ENCODE measurements around the gene DMD. TPM values are rescaled to one million over a fixed set of nuclear protein-coding genes. Genes with fewer than 3 reads are reported as not detected.
A peak's percentile ranks its signal among the peaks of the same experiment; 100 is the strongest.

The DMD gene
- total and polyA plus RNA-seq, 2 of the 13 experiments (the other 11 are each of a cell fraction or from before 2014, with no cell fraction given): 17.6 to 25.9 TPM

DNA sequence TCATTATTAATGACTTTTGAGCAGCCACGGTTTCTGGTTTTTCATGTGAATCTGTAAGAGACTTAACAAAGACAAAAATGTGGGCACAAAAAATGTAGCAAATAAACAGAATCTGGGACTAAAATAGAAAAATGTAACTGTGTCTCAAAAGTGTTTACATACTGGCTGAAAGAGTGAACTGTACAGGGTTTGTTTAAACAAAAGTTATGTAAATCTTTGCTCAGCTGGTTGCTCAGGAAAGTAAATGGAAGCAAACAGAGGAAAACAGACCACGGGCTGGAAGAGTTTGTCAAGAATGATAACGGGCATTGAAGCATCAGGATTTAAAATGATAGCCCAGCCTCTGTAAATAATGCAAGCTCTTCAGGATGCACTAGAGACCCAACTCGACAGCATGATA, 1217.7 kb downstream of the DMD start (continued):
- TF ChIP-seq, protein P1, sequence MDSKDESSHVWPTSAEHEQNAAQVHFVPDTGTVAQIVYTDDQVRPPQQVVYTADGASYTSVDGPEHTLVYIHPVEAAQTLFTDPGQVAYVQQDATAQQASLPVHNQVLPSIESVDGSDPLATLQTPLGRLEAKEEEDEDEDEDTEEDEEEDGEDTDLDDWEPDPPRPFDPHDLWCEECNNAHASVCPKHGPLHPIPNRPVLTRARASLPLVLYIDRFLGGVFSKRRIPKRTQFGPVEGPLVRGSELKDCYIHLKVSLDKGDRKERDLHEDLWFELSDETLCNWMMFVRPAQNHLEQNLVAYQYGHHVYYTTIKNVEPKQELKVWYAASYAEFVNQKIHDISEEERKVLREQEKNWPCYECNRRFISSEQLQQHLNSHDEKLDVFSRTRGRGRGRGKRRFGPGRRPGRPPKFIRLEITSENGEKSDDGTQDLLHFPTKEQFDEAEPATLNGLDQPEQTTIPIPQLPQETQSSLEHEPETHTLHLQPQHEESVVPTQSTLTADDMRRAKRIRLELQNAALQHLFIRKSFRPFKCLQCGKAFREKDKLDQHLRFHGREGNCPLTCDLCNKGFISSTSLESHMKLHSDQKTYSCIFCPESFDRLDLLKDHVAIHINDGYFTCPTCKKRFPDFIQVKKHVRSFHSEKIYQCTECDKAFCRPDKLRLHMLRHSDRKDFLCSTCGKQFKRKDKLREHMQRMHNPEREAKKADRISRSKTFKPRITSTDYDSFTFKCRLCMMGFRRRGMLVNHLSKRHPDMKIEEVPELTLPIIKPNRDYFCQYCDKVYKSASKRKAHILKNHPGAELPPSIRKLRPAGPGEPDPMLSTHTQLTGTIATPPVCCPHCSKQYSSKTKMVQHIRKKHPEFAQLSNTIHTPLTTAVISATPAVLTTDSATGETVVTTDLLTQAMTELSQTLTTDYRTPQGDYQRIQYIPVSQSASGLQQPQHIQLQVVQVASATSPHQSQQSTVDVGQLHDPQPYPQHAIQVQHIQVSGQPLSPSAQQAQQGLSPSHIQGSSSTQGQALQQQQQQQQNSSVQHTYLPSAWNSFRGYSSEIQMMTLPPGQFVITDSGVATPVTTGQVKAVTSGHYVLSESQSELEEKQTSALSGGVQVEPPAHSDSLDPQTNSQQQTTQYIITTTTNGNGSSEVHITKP (CRISPR knock-in tag; IDR thresholded peaks at IDR 0.05; ENCODE audit: low read depth): no peak
- no peak for TF ChIP-seq RAD51 (IDR thresholded peaks at IDR 0.05; ENCODE audit: borderline replicate concordance)
- no peak for TF ChIP-seq FOXP1 (IDR thresholded peaks at IDR 0.05)
- peak; percentile 39; the same call in 1 of the 2 replicates for TF ChIP-seq FOXP1 (CRISPR knock-in tag; IDR thresholded peaks at IDR 0.05)
- TF ChIP-seq POLR2AphosphoS2 (IDR thresholded peaks at IDR 0.05; ENCODE audit: low read depth, low read length): no peak
- no peak for TF ChIP-seq RFX1 (IDR thresholded peaks at IDR 0.05)
- TF ChIP-seq, protein P2, sequence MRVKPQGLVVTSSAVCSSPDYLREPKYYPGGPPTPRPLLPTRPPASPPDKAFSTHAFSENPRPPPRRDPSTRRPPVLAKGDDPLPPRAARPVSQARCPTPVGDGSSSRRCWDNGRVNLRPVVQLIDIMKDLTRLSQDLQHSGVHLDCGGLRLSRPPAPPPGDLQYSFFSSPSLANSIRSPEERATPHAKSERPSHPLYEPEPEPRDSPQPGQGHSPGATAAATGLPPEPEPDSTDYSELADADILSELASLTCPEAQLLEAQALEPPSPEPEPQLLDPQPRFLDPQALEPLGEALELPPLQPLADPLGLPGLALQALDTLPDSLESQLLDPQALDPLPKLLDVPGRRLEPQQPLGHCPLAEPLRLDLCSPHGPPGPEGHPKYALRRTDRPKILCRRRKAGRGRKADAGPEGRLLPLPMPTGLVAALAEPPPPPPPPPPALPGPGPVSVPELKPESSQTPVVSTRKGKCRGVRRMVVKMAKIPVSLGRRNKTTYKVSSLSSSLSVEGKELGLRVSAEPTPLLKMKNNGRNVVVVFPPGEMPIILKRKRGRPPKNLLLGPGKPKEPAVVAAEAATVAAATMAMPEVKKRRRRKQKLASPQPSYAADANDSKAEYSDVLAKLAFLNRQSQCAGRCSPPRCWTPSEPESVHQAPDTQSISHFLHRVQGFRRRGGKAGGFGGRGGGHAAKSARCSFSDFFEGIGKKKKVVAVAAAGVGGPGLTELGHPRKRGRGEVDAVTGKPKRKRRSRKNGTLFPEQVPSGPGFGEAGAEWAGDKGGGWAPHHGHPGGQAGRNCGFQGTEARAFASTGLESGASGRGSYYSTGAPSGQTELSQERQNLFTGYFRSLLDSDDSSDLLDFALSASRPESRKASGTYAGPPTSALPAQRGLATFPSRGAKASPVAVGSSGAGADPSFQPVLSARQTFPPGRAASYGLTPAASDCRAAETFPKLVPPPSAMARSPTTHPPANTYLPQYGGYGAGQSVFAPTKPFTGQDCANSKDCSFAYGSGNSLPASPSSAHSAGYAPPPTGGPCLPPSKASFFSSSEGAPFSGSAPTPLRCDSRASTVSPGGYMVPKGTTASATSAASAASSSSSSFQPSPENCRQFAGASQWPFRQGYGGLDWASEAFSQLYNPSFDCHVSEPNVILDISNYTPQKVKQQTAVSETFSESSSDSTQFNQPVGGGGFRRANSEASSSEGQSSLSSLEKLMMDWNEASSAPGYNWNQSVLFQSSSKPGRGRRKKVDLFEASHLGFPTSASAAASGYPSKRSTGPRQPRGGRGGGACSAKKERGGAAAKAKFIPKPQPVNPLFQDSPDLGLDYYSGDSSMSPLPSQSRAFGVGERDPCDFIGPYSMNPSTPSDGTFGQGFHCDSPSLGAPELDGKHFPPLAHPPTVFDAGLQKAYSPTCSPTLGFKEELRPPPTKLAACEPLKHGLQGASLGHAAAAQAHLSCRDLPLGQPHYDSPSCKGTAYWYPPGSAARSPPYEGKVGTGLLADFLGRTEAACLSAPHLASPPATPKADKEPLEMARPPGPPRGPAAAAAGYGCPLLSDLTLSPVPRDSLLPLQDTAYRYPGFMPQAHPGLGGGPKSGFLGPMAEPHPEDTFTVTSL (CRISPR knock-in tag; IDR thresholded peaks at IDR 0.05; ENCODE audit: borderline replicate concordance): peak; percentile 59; the same call in 1 of the 2 replicates
- TF ChIP-seq KDM5A (IDR thresholded peaks at IDR 0.05; ENCODE audit: borderline replicate concordance, low read length): no peak
- no peak for TF ChIP-seq JDP2 (CRISPR knock-in tag; IDR thresholded peaks at IDR 0.05; ENCODE audit: borderline replicate concordance)
- no peak for TF ChIP-seq HMGA1 (CRISPR knock-in tag; conservative IDR thresholded peaks at IDR 0.05)
- TF ChIP-seq ZNF354B (CRISPR knock-in tag; IDR thresholded peaks at IDR 0.05): no peak
- TF ChIP-seq NFIC (IDR thresholded peaks at IDR 0.05; ENCODE audit: low read length): peak; percentile 30; the same call in 1 of the 2 replicates
- no peak for TF ChIP-seq FOXK1 (CRISPR knock-in tag; IDR thresholded peaks at IDR 0.05; ENCODE audit: borderline replicate concordance, low read depth)
- TF ChIP-seq FOXO1 (CRISPR knock-in tag; IDR thresholded peaks at IDR 0.05): peak; percentile 18; the same call in 1 of the 2 replicates
- TF ChIP-seq GFI1 (CRISPR knock-in tag; IDR thresholded peaks at IDR 0.05; ENCODE audit: borderline replicate concordance): peak; percentile 67
- TF ChIP-seq ZNF382 (CRISPR knock-in tag; IDR thresholded peaks at IDR 0.05; ENCODE audit: borderline replicate concordance): no peak
- peak; percentile 51; the same call in 1 of the 2 replicates for TF ChIP-seq BCL6 (CRISPR knock-in tag; IDR thresholded peaks at IDR 0.05)
- no peak for TF ChIP-seq DR1 (CRISPR knock-in tag; IDR thresholded peaks at IDR 0.05)
- no peak for TF ChIP-seq NR2F6 (IDR thresholded peaks at IDR 0.05)
- TF ChIP-seq NR2F6 (CRISPR knock-in tag; IDR thresholded peaks at IDR 0.05): no peak

Data from HepG2 (cell line).